Liver (tissue), 3 donors: Measurements from ENCODE around the gene MPRIP.

ENCODE experiments used
- JUND ChIP-seq, 2 donors: IDR thresholded peaks; 2 replicates each; pipeline ENCODE4 v1.6.1; 2016; ENCODE audit warnings: antibody characterized with exemption in 2 of 2
- YY1 ChIP-seq: IDR thresholded peaks from 2 replicates; pipeline ENCODE4 v1.6.1; 2016; ENCODE audit warnings: antibody characterized with exemption, mild to moderate bottlenecking
- TF ChIP-seq, protein P1 (sequence below): fragments of 150-350 bp; IDR thresholded peaks from 2 replicates; pipeline ENCODE4 v1.5.1; 2017; ENCODE audit warnings: improper control_type of control experiment, low read depth, low read length; ENCODE audit not compliant: missing input control
- TF ChIP-seq, protein P2 (sequence below): IDR thresholded peaks from 2 replicates; pipeline ENCODE4 v1.6.1; 2016; ENCODE audit warnings: antibody characterized with exemption, mild to moderate bottlenecking
- TF ChIP-seq, protein P3 (sequence below): IDR thresholded peaks from 2 replicates; pipeline ENCODE4 v1.6.1; 2016; ENCODE audit warnings: antibody characterized with exemption
- donor health status: healthy.
- donor health status: healthy.

DNA sequence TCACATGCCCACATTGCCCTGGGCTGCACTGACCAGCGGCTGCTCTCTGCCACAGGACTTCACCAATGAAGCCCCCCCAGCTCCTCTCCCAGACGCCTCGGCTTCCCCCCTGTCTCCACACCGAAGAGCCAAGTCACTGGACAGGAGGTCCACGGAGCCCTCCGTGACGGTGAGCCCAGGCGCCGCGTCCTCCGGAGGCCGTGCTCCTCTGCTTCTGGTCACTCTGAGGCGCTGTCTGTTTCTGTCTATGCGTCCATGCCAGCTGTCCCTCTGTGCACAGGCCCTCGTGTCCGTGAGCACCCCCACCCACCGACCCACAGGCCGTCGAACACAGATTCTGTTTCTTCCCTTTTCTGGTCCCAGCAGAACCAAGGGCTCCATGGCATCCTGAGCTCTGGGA lies 101.2 kb downstream of the MPRIP start:
- TF ChIP-seq, protein P1, sequence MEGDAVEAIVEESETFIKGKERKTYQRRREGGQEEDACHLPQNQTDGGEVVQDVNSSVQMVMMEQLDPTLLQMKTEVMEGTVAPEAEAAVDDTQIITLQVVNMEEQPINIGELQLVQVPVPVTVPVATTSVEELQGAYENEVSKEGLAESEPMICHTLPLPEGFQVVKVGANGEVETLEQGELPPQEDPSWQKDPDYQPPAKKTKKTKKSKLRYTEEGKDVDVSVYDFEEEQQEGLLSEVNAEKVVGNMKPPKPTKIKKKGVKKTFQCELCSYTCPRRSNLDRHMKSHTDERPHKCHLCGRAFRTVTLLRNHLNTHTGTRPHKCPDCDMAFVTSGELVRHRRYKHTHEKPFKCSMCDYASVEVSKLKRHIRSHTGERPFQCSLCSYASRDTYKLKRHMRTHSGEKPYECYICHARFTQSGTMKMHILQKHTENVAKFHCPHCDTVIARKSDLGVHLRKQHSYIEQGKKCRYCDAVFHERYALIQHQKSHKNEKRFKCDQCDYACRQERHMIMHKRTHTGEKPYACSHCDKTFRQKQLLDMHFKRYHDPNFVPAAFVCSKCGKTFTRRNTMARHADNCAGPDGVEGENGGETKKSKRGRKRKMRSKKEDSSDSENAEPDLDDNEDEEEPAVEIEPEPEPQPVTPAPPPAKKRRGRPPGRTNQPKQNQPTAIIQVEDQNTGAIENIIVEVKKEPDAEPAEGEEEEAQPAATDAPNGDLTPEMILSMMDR, result no peak
- TF ChIP-seq, protein P2, sequence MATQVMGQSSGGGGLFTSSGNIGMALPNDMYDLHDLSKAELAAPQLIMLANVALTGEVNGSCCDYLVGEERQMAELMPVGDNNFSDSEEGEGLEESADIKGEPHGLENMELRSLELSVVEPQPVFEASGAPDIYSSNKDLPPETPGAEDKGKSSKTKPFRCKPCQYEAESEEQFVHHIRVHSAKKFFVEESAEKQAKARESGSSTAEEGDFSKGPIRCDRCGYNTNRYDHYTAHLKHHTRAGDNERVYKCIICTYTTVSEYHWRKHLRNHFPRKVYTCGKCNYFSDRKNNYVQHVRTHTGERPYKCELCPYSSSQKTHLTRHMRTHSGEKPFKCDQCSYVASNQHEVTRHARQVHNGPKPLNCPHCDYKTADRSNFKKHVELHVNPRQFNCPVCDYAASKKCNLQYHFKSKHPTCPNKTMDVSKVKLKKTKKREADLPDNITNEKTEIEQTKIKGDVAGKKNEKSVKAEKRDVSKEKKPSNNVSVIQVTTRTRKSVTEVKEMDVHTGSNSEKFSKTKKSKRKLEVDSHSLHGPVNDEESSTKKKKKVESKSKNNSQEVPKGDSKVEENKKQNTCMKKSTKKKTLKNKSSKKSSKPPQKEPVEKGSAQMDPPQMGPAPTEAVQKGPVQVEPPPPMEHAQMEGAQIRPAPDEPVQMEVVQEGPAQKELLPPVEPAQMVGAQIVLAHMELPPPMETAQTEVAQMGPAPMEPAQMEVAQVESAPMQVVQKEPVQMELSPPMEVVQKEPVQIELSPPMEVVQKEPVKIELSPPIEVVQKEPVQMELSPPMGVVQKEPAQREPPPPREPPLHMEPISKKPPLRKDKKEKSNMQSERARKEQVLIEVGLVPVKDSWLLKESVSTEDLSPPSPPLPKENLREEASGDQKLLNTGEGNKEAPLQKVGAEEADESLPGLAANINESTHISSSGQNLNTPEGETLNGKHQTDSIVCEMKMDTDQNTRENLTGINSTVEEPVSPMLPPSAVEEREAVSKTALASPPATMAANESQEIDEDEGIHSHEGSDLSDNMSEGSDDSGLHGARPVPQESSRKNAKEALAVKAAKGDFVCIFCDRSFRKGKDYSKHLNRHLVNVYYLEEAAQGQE, result no peak
- no peak for TF ChIP-seq JUND (IDR thresholded peaks at IDR 0.05)
- TF ChIP-seq YY1, result no peak
- TF ChIP-seq, protein P3, sequence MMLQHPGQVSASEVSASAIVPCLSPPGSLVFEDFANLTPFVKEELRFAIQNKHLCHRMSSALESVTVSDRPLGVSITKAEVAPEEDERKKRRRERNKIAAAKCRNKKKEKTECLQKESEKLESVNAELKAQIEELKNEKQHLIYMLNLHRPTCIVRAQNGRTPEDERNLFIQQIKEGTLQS, result no peak
